LNCAP (cell line): Measurements from ENCODE around the gene NUAK1.

Experiments used
- TF ChIP-seq, protein P1 (sequence below): fragments of 450-650 bp; IDR thresholded peaks from 2 replicates; pipeline ENCODE4 v1.5.1; 2017; ENCODE audit warnings: mild to moderate bottlenecking

Gene NUAK1

DNA sequence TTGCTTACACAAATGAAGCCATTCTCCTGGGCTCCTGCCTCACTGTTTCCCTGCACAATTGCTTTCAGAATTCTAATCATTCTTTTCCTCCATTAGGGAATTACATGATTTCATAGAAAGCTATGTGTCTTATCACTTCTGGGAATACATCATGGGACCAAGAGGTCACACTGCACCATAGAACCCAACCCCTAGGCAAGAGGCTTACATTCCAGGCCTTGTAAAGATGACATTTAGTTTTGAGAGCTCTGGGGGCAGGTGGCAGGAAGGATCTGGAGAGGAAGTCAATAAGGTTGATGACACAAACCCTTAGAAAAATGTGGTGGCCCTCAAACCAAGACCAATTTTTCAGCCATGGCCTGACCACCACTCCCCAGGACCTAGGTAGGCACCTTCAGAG lies 57.1 kb downstream of the NUAK1 start:
- TF ChIP-seq, protein P1, sequence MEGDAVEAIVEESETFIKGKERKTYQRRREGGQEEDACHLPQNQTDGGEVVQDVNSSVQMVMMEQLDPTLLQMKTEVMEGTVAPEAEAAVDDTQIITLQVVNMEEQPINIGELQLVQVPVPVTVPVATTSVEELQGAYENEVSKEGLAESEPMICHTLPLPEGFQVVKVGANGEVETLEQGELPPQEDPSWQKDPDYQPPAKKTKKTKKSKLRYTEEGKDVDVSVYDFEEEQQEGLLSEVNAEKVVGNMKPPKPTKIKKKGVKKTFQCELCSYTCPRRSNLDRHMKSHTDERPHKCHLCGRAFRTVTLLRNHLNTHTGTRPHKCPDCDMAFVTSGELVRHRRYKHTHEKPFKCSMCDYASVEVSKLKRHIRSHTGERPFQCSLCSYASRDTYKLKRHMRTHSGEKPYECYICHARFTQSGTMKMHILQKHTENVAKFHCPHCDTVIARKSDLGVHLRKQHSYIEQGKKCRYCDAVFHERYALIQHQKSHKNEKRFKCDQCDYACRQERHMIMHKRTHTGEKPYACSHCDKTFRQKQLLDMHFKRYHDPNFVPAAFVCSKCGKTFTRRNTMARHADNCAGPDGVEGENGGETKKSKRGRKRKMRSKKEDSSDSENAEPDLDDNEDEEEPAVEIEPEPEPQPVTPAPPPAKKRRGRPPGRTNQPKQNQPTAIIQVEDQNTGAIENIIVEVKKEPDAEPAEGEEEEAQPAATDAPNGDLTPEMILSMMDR = no peak

DNA sequence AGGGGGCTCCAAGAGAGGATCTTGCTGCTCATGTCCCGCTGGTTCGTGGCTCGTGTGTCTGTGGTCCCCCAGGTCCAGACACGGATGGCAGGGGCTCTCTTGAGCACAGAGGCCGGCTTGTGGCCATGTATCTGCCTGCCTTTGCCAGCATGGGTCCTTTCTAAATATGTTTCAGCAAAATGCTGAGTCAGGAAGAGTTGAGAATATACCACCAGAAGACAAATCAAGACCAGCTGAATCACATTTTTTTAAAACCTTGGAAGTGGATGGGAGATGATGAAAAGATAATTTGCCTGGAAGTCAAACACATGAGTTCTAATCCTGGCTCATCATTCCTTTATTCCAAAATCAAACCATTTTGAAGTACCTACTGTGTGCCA lies 58.0 kb downstream of the NUAK1 start:
- TF ChIP-seq, protein P1 = no peak

- TF ChIP-seq, protein P1 = no peak
Measured at GRCh38 chr12:106080041-106080790, 58.5 kb downstream of the NUAK1 start.

- TF ChIP-seq, protein P1 = no peak
Measured at GRCh38 chr12:106079148-106079738, 59.5 kb downstream of the NUAK1 start.

- TF ChIP-seq, protein P1 = no peak
Measured at GRCh38 chr12:106078358-106079010, 60.3 kb downstream of the NUAK1 start.

DNA sequence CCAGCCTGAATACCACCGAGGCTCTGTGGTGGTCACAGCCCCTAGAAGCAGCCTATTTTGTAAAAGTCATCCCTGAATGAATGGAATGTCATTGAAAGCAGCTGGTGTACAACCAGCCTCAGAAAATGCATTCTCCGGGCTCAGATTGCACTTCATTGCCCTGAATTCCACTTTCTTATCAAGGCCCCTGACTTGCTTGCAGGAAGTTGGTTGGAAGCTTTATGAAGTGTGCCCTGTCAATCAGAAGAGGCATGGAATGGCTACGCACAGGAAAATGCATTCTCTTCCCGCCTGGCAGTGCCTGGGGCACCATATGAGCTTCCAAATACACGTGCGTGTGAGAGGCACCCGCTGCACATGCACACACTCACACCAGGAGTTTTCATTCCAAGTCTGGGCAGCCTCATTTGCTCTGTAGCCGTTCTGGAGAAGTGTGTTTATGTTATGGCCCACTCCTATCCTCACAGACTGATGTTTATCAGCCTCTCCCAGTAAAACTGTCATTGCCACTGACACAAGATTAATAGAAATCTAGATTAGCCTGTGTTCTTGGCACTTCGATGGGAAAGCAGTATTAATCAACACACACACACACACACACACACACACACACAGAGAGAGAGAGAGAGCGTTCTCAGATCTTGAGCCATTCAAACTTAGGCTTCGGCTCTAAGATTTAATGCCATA lies 63.9 kb downstream of the NUAK1 start:
- TF ChIP-seq, protein P1 = no peak

DNA sequence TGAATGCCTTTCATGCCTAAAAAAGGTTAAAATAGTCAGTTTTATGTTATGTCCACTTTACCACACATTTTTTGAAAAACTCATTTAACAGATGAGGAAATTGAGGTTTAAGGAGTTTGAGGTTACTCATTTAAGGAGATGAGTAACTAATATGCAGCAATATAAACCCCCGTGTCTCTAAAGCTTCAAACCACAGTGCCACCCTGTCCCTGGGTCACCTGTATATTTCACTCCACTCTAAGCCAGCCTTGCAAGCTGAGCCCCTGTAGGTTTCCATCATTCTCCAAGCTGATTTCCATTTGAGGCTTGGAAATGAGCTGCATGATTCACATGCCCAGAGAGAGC lies 64.4 kb downstream of the NUAK1 start:
- TF ChIP-seq, protein P1 = no peak
